NCI-H774 (cell line): ENCODE data around the gene KCNC1.

ENCODE experiments used
- DNase-seq: peaks from one replicate; lab custom pipeline; 2025; lab: John Stamatoyannopoulos, UW

KCNC1 gene

DNA sequence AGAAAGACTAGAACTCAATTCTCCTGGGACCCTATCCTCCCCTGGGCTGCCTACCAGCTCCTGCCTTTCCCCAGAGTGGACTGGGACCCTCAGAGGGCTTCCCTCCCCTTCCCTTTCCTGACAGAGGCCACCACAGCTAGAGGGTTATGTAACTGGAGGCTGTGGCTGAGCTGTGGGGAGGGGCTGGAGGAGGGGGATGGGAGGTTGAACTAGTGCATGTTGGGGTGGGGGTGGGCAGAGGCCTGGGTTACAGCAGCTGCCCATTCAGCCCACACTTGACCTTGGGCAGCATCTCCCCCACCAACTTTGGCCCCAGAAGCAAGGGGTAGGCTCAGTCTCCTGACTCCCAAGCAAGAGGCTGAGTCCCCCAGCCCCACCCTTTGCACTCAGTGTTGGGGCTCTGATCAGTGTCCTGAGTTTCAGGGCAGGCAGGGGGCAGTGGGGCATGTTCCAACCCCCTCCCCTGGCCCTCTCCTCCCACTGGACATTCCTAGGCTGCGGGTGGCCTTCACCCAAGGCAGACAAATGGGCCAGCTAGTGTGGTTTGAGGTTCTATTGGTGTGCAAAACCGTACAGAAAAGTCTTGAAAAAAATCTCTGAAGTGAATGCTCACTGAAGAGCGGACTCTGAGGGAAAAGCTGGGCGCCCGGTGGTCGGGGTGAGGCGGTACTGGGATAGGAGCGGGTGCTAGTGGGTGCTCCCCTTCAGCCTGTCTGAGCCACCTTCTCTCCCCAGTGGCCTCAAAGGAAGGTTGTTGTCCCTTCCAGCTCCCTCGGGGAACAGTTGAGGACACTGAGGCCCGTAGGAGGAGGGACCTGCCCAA lies 3.8 kb downstream of the KCNC1 start:
- no peak for DNase-seq

DNA sequence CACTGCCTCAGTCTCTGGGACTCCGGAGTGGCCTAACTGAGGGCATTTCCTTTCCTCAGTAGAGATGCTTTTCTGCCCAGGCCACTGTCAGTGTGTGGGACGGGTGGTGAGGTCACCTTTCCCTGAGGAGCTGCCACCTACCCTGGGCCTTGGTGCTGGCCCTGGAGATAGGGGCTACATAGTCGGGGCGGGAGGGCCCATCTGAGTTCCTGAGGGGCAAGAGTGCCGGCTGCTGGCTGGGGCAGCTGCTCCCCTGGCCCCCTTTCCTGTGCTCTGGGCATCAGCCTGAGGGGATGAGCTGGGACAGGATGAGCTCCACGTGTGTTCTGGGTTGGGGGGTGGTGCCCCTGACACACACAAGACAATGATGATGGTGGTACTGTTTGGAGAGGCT lies 5.4 kb downstream of the KCNC1 start:
- DNase-seq, result no peak

DNA sequence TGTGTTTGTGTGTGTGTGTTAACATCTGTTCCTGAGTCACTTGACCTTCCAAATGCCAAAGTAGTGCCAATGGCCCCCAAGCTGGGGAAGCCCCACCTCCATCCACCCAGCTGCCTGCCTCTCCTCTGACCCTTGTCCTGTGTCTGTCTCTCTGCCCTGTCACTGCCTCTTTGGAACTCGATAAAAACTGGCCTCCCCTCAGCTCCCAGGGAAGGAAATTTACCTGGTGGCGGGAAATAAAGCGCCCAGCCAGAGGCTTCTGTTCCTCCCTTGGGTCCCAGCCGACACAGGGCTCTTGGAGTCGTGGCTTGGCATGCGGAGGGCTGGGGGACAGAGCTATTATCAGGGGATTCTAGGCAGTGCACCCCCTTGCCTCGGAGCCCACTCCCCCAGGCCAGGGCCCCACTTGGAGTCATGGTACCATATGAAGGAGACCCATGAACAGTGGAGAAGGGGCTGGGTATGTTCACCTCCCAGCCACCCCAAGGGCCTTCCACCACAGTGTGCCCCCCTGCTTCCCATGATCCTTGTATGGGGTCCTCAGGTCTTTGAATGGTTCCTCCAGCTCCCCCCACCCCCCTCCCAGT lies 6.2 kb downstream of the KCNC1 start:
- DNase-seq, result no peak

DNA sequence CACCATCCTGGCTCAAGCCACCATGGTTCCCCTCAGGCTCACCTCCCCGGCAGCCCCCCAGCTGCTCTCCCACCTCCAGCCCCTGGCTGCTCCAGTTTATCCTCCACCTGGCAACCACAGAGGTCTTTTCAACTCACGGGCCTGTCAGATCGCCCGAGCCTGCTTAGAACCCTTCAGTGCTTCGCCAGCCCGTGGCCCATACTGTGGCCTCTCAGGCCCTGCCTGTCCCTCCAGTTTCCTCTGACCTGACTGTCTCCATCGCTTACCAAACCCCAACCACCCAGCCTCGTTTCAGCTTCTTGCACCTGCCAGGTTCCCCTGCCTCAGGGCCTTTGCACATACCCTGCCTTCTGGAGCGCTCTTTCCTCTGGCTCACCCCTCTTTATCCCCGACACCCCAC lies 6.9 kb downstream of the KCNC1 start:
- DNase-seq, result no peak

DNA sequence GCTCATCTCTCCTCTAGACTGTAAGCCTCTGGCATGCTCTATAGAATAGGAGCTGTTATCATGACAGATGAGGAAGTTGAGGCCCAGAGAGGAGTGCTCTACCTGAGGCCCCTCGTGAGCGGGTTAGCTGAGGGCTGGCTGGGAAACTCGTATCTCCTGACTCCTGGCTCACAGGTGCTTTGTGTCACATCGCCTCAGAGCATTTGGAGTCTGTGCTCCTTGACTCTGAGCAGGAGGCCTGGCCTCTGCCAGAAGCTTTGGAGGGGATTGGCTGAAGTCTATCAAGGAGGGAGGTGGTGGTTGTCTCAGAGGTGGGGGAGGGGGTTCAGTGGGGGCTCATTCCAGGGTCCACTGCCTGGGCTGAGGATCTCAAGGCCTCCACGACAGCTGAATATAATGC lies 7.4 kb downstream of the KCNC1 start:
- DNase-seq, result no peak

DNA sequence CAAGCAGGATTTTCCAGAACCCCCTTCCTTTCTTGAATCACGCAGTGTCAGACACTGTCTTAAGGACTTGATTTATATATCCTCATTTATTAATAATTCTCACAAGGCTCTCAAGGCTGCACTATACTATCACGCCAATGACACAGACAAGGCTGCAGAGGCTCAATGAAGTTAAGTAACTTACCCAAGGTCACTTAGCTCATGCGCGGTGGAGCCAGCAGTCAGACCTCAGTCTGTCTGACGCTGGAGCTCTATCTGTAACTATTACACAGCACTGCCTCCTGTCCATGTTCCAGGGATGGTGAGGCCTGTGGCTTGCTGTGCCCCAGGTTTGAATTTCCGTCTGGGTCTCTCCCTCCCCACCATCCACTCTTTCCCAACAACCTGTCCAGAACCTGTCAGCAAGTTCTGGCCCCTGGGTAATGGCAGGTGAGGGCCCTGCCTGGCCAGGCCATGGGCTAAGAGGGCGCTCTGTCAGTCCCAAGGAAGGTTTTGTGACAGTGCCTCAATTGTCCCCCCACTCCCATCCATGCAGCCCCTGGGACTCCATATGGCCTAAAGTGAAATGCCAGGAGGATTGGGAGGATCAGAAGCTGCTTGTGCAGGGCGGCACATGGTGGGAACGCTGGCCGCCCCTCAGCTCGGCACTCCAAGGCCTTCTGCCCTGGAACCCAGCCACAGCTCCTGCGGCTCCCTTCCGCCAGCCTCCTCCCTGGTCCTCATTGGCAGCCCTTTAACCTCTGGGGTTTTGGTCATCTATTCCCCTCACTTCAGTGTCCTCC lies 8.6 kb downstream of the KCNC1 start:
- no peak for DNase-seq

DNA sequence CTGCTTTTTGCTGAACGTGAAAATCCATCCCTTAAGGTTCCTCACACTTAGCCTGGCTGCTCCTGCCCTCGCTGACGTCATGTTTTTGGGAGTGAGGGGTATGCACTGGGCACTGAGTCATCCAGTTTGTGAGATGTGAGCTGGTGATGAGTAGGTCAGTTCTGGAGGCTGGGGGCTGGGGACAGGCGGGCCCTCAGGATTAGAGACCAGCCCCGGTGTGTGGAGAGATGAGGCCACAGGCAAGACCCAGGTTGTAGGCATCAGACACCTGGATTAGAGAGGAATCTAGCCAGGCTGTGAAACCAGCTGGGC lies 9.2 kb downstream of the KCNC1 start:
- no peak for DNase-seq

DNA sequence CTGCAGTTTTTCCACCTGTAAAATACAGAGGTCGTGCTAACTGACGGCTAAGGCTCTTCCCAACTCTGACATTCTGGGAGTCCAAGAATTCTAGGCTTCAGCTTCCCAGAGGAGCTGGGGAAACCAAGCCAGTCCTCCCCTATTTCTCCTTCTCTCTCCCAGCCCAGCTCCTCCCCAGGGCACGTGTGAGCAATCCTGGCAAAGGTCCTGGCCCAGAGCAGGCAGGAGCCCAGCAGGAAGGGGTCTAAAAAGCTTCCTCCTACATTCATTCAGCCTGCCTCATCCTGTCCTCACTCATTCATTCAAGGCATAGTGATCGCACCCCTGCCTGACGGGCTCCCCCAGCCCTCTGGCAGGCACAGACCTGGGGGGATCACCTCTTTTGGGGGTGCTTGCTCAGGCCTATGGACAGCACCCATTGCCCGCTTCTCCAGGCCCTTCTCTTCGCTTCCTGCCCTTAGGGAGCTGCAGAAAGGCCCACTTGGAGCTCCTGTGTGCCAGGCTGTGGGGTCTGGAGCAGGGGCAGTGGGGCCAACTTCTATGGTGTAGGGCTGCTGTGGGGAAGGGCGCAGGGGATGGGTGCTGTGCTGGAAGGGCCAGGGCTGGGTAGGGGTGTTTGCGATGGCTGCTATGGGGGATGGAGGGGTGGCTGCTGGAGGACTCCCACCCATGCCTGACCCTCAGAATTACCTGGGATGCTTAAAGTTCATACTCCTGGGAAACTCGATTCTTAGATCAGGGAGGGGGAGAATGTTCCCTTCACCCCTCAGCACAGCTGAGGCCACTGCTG lies 9.8 kb downstream of the KCNC1 start:
- DNase-seq, result no peak

DNA sequence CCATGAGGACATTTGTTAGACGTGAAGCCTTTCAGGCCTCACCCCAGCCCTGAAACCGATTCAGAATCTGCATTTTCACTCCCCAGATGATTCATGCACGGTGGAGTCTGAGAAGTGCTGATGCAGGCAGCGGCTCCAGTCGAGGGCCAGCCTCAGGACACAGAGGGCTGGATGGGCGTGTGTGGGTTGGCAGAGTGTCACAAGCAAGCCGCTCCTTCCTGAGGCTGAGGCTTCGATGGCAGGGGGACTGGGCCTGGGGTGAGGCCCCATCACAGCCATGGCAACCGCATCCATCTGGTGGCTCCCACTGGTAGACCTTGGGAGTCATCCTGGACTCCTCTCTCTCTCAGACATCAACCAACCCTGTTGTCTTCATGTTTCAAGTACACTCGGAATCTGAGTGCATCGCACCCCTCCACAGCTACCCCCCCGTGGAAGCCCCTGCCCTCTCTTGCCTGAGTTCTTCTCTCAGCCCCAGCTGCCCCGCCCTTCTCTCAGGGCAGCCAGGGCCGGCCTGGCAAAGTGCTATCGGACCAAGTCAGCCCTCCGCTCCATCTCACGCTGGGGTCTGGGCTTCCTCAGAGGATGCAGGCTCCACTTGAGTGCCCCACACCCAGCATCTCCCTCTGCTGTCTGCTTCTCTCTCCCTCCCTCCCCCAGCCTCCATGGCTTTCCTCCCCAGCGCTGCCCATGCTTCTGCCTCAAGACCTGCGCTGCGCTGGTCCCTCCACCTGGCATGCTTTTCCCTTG lies 10.6 kb downstream of the KCNC1 start:
- no peak for DNase-seq

DNA sequence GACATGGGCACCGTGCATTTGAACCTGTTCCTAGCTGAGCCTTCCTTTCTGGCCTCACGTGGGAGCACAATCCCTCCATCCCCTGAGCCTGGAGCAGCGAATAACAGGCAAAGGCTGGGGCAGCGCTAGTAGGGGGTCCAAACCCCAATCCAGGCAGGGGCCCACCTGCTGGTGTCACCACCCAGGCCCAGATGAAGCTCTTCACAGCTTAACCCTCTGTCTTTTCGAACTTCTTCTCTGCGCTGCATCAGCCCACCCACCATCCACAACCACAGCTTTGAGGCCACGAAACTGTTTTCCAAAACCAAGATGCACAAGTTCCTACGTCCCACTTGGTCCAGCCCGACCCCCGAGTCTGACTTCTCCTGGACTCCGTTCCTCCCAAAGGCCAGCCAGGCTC lies 11.5 kb downstream of the KCNC1 start:
- no peak for DNase-seq

DNA sequence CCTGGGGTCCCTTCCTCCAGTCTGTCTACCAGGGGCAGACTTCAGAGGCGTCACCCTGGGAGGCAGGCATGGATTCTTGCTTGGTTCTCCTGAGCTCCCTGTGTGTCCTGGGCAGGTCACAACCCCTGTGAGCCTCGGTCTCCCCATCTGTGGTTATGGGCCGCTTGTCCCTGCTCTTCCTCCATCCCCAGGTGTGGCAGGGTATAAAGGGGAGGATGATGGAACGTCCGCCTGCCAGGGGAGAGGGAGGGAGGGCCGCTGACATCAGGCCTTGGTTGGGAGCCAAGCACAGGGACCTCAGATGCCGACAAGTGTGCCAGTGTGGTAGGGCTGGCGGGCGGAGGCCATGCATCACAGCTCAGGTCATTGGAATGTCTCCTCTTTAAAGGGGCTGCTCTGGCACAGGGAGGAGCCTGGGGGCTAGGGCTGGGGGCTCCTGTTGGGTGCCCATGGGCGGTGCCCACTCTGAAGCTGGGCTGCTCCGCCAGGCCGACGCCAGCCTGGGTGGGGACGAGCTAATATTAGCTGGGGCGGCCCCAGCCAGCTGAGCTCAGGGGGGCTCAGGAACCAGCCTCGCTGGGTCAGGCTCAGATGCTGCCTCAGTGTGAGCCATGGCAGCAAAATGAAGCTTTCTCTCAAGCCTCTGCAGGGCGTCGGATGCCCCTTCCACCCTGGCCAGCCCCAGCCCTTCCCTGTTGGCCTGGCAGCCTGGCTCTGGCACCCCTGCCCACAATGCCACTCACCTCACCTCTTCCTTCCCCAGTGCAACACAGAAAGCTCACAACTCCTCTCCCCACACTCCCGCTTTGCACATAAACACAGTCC lies 12.8 kb downstream of the KCNC1 start:
- DNase-seq, result no peak

DNA sequence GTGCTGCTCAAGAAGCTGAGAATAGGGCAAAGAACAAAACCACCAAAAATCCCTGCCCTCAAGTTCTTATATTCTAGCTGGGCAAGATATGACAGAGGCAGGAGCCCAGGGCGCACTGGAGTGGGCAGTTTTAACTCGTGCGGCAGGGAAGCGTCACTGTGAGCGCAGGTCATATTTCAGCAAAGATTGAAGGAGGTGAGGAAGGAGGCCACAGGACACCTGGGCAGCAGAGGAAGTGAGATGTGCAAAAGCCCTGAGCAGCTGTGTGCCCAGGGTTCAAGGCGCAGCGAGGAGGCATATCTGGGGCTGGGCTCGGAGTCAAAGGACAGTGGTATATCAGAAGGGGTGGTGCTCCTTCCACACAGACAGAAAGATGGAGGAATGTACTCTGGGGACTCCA lies 13.5 kb downstream of the KCNC1 start:
- DNase-seq, result no peak

DNA sequence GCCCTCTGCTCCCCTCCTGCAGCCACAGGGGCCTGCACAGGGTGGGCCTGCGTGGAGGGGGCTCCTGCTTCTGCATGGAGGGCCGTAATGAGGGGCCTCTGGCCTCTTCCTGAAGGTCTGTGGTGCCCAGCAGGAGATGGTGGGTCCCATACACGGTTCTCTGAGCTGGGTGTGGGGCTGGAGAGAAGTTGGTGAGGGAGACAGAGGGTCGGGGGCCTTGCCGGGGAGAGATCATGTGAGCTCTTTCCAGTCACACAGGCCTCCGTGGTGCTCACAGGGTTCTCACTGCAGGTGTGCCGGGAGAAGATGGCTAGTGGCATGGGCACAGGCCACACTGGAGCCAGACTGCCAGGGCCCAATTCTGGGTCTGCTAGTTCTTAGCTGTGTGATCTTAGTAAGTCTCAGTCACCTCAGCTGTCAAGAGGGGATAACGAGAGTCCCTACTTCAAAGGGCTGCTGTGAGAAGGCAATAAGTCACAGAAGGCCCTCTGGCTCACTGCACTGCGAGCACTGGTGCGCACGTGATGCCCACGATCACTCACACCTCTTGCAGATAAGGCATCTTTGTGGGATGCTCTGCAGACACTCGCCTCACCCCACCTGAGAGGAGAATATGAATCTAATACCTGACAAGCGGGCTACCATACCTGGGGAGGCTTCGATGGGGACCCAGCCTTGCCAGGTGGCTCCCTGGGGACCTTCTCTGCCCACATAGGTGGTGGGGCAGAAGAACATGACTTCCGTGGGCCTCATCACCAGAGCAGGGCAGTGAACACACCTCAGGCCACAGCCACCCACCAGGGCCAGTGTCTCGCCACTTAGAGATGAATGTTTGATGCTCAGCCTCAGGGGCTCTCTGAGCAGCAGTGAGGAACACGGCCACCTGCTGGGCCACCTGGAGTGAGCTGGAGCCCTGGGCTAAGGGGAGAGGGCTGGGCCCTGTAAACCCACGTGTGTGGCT lies 14.5 kb downstream of the KCNC1 start:
- no peak for DNase-seq

DNA sequence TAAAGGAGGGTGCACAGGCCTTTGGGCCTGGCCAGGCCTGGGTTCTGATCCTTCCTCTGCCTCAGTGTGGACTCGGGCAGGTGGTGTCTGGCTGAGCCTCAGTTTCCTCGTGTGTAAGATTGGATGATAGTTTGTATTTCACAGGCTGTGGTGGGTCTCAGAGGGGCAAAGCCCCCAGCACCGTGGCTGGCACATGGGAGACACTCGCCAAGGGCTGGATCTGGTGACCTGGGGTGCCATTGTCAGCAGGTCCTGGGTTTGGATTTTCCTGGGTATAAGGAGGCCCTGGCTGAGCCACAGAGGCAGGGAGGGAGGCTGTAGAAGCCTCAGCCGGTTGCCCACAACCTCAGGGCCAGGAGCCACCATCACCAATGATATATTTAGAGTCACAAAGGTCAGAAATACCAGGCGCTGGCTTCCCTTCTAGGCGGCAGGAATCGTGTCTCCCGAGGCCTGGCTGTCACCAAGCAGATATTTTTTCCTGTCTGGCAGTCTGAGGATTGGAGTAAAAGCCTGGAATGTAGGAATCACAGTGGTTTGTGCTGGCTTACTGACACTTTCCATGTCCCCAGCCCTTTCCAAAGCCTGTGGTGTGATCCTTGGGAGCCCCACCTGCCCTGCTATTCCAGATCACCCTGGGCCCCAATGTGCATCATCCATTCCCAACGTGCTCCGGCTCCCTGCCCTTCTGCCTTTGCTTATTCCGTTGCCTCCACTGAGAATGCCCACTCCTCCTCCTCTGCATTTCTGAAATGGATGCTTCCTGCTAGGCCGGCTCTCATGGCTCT lies 15.6 kb downstream of the KCNC1 start:
- DNase-seq, result no peak

DNA sequence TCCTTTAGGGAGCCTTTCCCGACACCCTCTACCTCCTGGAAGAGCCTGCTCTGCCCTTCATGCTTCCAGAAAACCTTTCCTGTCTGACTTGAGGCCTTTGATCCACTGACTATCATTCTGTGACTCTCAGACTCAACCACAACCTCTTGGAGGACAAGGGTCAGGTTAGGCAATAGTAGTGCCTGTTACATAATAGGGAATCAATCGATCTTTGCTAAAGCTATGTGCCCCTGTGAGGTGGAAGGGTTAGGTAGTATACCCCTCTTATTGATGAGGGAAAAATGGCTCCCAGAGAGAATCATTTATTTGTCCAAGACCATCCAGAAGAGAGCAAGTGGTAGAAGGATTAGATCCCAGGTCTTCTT lies 16.2 kb downstream of the KCNC1 start:
- DNase-seq, result no peak

DNA sequence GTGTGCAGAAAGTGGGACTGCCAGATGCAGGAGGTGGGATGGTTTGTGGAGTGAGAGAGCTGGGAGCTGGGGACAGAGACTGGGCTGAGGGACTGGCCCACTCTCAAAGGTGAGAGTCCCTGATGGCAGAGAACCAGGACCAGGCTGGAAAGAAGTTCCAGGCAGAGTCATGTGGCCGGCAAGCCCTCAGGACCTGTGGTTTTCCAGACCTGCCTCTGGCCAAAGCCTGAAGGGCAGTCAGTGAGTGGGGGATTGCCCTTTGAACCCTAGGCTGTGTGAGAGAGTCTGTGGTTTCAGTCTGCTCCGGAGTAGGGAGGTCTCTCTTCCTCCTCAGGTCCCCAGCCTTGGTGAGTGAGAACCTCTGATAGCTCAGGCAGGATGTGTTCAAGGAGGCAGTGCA lies 17.0 kb downstream of the KCNC1 start:
- no peak for DNase-seq

DNA sequence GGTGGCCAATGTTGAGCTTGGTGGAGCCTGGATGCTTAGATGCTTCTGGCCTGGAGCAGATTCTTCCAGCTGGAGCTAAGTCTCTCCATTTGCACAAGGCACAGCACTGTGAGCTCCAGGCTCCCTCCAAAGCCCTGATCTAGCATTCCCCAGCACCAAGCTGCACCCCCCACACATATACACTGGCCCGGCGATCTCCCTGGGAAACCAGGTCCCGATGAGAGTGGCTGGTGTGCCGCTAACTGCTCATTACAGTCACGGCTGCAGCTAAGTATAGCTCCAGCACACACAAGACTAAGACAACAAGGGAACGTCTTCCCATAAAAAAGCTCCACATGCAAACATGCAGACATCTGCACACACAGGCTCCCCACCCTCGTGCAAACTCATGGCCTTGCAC lies 17.6 kb downstream of the KCNC1 start:
- DNase-seq, result no peak

DNA sequence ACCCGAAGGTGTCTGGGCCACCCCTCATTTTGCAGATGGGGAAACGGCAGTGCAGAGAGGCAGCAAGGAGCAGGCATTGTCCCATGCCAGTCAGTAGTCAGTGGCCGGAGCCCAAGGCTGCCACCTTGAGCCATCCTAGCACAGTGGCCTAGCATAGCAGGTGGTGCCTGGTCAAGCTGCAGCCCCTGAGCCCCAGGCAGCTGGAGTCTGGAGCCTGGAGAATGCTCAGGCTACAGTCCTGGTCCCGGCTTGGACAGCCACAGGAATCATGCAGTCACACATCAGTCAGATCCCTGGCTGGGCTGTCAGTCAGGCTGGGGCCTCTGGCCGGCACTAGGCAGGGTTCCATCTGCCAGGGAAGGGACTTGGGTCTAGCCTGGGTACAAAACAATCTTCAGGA lies 18.6 kb downstream of the KCNC1 start:
- DNase-seq, result no peak

DNA sequence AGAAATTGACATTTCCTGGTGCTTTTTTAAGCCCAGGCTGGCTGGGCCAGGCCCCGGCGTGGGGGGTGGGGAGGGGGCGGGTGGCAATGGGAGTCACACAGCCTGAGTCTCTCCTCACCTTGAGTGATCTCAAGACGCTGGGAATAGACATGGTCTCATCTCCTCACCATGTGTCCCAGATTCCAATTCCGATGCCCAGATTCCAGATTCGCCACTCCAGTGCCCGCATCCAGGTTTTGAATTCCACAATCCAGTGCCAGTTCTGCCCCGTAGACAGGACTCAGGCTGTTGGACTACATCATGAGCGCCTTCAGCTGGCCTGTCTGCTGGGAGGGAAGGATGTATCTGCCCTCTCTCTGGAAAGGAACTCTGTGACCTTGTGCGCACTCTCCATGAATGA lies 19.1 kb downstream of the KCNC1 start:
- no peak for DNase-seq
